ENCODE results near the gene SLC46A1.

GRCh38 chr17:28371245-28372202 is 34.5 kb downstream of the SLC46A1 start, which contains the start of gene SARM1:
- TF ChIP-seq, protein P1, sequence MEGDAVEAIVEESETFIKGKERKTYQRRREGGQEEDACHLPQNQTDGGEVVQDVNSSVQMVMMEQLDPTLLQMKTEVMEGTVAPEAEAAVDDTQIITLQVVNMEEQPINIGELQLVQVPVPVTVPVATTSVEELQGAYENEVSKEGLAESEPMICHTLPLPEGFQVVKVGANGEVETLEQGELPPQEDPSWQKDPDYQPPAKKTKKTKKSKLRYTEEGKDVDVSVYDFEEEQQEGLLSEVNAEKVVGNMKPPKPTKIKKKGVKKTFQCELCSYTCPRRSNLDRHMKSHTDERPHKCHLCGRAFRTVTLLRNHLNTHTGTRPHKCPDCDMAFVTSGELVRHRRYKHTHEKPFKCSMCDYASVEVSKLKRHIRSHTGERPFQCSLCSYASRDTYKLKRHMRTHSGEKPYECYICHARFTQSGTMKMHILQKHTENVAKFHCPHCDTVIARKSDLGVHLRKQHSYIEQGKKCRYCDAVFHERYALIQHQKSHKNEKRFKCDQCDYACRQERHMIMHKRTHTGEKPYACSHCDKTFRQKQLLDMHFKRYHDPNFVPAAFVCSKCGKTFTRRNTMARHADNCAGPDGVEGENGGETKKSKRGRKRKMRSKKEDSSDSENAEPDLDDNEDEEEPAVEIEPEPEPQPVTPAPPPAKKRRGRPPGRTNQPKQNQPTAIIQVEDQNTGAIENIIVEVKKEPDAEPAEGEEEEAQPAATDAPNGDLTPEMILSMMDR (IDR thresholded peaks at IDR 0.05; ENCODE audit: poor library complexity, severe bottlenecking): no peak
- TF ChIP-seq POLR2AphosphoS5 (IDR thresholded peaks at IDR 0.05) (peak; percentile 84), MXI1 (conservative IDR thresholded peaks at IDR 0.05; ENCODE audit: poor library complexity, severe bottlenecking) (no peak)
